PFSK-1 (cell line): ENCODE data around the gene GRWD1.

Source experiments
- POLR2AphosphoS5 ChIP-seq: IDR thresholded peaks from 2 replicates; pipeline ENCODE4 v1.6.1; 2012; ENCODE audit warnings: low read depth, mild to moderate bottlenecking, control low read depth, low read length, moderate library complexity
- TAF1 ChIP-seq: IDR thresholded peaks from 2 replicates; pipeline ENCODE4 v1.6.1; 2012; ENCODE audit warnings: low read length, control low read depth, borderline replicate concordance; ENCODE audit not compliant: insufficient read depth

DNA sequence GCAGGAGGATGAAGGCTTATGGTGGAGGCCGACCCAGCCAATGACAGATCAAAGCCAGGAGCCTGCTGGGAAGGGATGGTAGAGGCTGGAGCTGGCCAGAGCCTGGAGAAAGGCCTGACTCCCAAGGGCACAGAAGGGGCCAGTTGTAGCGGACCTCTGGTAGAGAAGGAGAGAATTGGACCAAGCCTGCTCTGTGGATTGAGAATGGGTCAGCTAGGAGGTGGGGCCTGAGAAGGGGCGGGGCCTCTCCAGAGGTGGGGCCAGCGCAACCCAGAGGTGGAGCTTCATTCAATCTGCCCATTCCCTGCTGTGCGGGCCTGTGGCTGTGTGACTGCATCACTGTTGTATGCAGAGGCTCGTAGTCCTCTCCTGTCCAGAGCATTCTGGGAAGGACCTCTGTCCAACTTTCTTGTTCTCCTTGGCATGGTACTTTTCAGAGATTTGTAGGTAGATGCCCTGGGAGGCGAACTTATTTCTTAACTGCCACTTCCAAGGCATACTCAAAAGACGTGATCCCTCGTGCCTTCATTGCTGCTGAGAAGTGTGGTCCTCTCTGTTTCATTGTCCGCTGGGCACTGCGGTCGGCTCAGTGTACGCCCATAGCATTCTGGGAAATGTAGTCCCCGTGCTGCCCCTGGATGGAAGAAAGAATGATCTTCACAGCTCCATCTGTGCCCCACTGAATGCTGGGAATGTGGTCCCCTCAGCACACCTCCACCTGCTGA, 45.6 kb upstream of the GRWD1 start:
- TF ChIP-seq POLR2AphosphoS5: peak; percentile 83
- no peak; the same call in 1 of the 2 replicates for TF ChIP-seq TAF1
